Endothelial cell of umbilical vein (primary cell): ENCODE measurements around the gene DLST. TPM values are rescaled to one million over a fixed set of nuclear protein-coding genes. Genes with fewer than 3 reads are reported as not detected.

Experiments used
- BruUV-seq: library from RNA; stranded (reverse); fragments of 400-500 nt; replicated peaks from 2 replicates; lab custom pipeline; 2021; lab: Mats Ljungman, UMichigan
- CTCF ChIA-PET: fragments of 300-600, 350-600 bp; sonication (Branson Sonifier 250); formaldehyde crosslinking; loops from one replicate; lab custom pipeline; 2021; ENCODE audit warnings: antibody characterized with exemption, inconsistent platforms; lab: Charles Lee
- POLR2A ChIA-PET: fragments of 300-600, 350-600 bp; sonication (Branson Sonifier 250); formaldehyde crosslinking; loops from one replicate; lab custom pipeline; 2021; ENCODE audit warnings: antibody characterized with exemption, inconsistent platforms; lab: Charles Lee
- DNase-seq: peaks from one replicate; pipeline ENCODE4 v3.0.0-alpha.2; 2011; ENCODE audit warnings: low read depth, low spot score
- FAIRE-seq: peaks from 2 replicates; lab custom pipeline; 2011; peaks lifted over from hg19 to GRCh38; lab: Jason Lieb, UNC
- H2AFZ ChIP-seq: 2 replicates; pipeline ENCODE4 v1.6.0; 2012; ENCODE audit warnings: low read depth, low read length, control low read depth, inconsistent platforms
- H3K27ac ChIP-seq: 2 replicates; pipeline ENCODE4 v1.5.1; 2011; ENCODE audit warnings: low read depth, mild to moderate bottlenecking, control low read depth, low read length, moderate library complexity; ENCODE audit not compliant: insufficient read depth
- H3K27me3 ChIP-seq, 2 experiments: 2 replicates each; pipeline versions ENCODE4 v1.6.0 to v1.6.1; 2011; ENCODE audit warnings: low read length in 2 of 2, mixed read lengths in 1 of 2; ENCODE audit not compliant: control insufficient read depth in 2 of 2, insufficient read depth in 2 of 2
- H3K36me3 ChIP-seq, 2 experiments: 2 replicates in 1 of 2; 3 replicates in 1 of 2; pipeline ENCODE4 v1.5.1; 2011; ENCODE audit warnings: low read length in 2 of 2, mild to moderate bottlenecking in 1 of 2, moderate library complexity in 1 of 2; ENCODE audit not compliant: control insufficient read depth in 2 of 2, insufficient read depth in 2 of 2; ENCODE audit errors: extremely low read depth in 1 of 2
- H3K4me1 ChIP-seq: 3 replicates; pipeline ENCODE4 v1.5.1; 2011; ENCODE audit warnings: mild to moderate bottlenecking, low read length; ENCODE audit not compliant: control insufficient read depth, insufficient read depth; ENCODE audit errors: extremely low read depth
- H3K4me2 ChIP-seq: 2 replicates; pipeline ENCODE4 v1.6.1; 2011; ENCODE audit warnings: low read length, control low read depth, mixed read lengths; ENCODE audit not compliant: insufficient read depth
- H3K4me3 ChIP-seq, 3 experiments: fragments of 200-600 bp in 1 of 3; sonication (generic), shearing (Covaris generic) in 1 of 3; replicated peaks in 1 of 3; 2 replicates each; pipeline ENCODE4 v1.5.1; 2011 to 2016; ENCODE audit warnings: control low read depth in 3 of 3, low read length in 3 of 3, mild to moderate bottlenecking in 2 of 3, inconsistent platforms in 1 of 3, low read depth in 1 of 3, moderate library complexity in 1 of 3; ENCODE audit not compliant: insufficient read depth in 1 of 3
- H3K79me2 ChIP-seq: 2 replicates; pipeline ENCODE4 v1.6.0; 2012; ENCODE audit warnings: low read length, inconsistent platforms; ENCODE audit not compliant: control insufficient read depth, insufficient read depth
- H3K9ac ChIP-seq: replicated peaks from 2 replicates; pipeline ENCODE3; 2011; ENCODE audit warnings: low read length, control low read depth; ENCODE audit not compliant: insufficient read depth; ENCODE audit errors: extremely low read depth
- H3K9me1 ChIP-seq: replicated peaks from 3 replicates; pipeline ENCODE4 v1.6.0; 2011; ENCODE audit warnings: mild to moderate bottlenecking, low read length; ENCODE audit not compliant: control insufficient read depth, insufficient read depth; ENCODE audit errors: extremely low read depth
- H3K9me3 ChIP-seq: replicated peaks from 2 replicates; pipeline ENCODE4 v1.5.1; 2012; ENCODE audit warnings: low read length, inconsistent platforms; ENCODE audit not compliant: control insufficient read depth, insufficient read depth
- H4K20me1 ChIP-seq: replicated peaks from 2 replicates; pipeline ENCODE3; 2011; ENCODE audit warnings: mild to moderate bottlenecking, low read length; ENCODE audit not compliant: control insufficient read depth, insufficient read depth; ENCODE audit errors: extremely low read depth
- CTCF ChIP-seq, 2 donors: IDR thresholded peaks; 1 replicate in 1 of 2; 2 replicates in 1 of 2; pipeline ENCODE4 v1.5.1; 2011; ENCODE audit warnings: low read length in 2 of 2, mild to moderate bottlenecking in 2 of 2, moderate library complexity in 2 of 2, control low read depth in 1 of 2, inconsistent platforms in 1 of 2, low read depth in 1 of 2; ENCODE audit not compliant: insufficient read depth in 1 of 2; ENCODE audit errors: extremely low read depth in 1 of 2
- EZH2 ChIP-seq: IDR thresholded peaks from 2 replicates; pipeline ENCODE4 v1.6.1; 2012; ENCODE audit warnings: borderline replicate concordance, low read depth, mild to moderate bottlenecking, moderate library complexity, low read length, inconsistent platforms; ENCODE audit not compliant: severe bottlenecking
- FOS ChIP-seq: IDR thresholded peaks from 2 replicates; pipeline ENCODE4 v1.6.1; 2011; ENCODE audit warnings: mild to moderate bottlenecking, low read length, moderate library complexity, borderline replicate concordance; ENCODE audit not compliant: insufficient read depth
- GATA2 ChIP-seq: IDR thresholded peaks from 2 replicates; pipeline ENCODE4 v1.7.0; 2011; ENCODE audit warnings: low read depth, mild to moderate bottlenecking, moderate library complexity, mixed read lengths, low read length; ENCODE audit not compliant: insufficient read length, insufficient read depth
- JUN ChIP-seq: IDR thresholded peaks from 2 replicates; pipeline ENCODE4 v1.6.1; 2011; ENCODE audit warnings: borderline replicate concordance, low read depth; ENCODE audit not compliant: insufficient read length, insufficient read depth
- MAX ChIP-seq: IDR thresholded peaks from 2 replicates; pipeline ENCODE4 v1.6.1; 2011; ENCODE audit not compliant: insufficient read depth, insufficient read length
- MYC ChIP-seq: IDR thresholded peaks from one replicate; pipeline ENCODE4 v1.6.1; 2011; ENCODE audit warnings: mild to moderate bottlenecking, low read depth, low read length
- POLR2A ChIP-seq: IDR thresholded peaks from 2 replicates; pipeline ENCODE4 v1.6.1; 2012; ENCODE audit warnings: low read depth, mild to moderate bottlenecking, control low read depth, low read length
- POLR2AphosphoS5 ChIP-seq: IDR thresholded peaks from 2 replicates; pipeline ENCODE4 v1.6.1; 2012; ENCODE audit warnings: low read depth, mild to moderate bottlenecking, control low read depth, low read length, moderate library complexity; ENCODE audit not compliant: insufficient read depth
- dilution Hi-C: fragments of 300-500 bp; cut with MboI; formaldehyde crosslinking; loops from one replicate; pipeline ENCODE4 v1.15.0; 2019; ENCODE audit warnings: low sequenced_read_pairs; ENCODE audit not compliant: extremely low pct_ligation_motif_present
- intact Hi-C: fragments of 100-400 bp; cut with micrococcal nuclease; formaldehyde crosslinking; loops from one replicate; pipeline ENCODE4 v1.10.0; 2022
- polyA plus RNA-seq, 4 experiments: library from polyadenylated mRNA; depleted of rRNA in 3 of 4; stranded (reverse) in 3 of 4; unstranded in 1 of 4; fragments of >200 nt; gene quantifications; 2 replicates each; pipeline versions ENCODE4 v1.2.1 to v1.2.3, GENCODE V29; 2011 to 2012; ENCODE audit warnings: missing spikeins in 1 of 4
- total RNA-seq: library from RNA; stranded (reverse); gene quantifications from 2 replicates; pipeline ENCODE4 v1.2.3, GENCODE V29; 2021

Gene DLST
- total and polyA plus RNA-seq, 2 donors (not counting 3 experiments of a cell fraction or from before 2014, with no cell fraction given), result 98.4 to 110 TPM

- TF ChIP-seq FOS (no peak), MAX (no peak), EZH2 (no peak), POLR2AphosphoS5 (no peak), CTCF (IDR thresholded peaks at IDR 0.05; ENCODE audit: extremely low read depth in 1 of 2, insufficient read depth in 1 of 2, low read depth in 1 of 2, low read length in 2 of 2) (no peak), JUN (no peak), GATA2 (no peak), POLR2A (no peak), MYC (no peak)
- Histone ChIP-seq H3K9ac (no peak overlapping the region), H3K4me3 (no peak overlapping the region), H3K4me2 (no peak overlapping the region), H3K27ac (no peak overlapping the region), H3K36me3 (peaks cover 52 to 68% of the 10 kb centered on the region in 2 experiments), H4K20me1 (no peaks in the 10 kb centered on the region), H3K9me1 (no peaks in the 10 kb centered on the region), H3K27me3 (no peaks in the 10 kb centered on the region), H3K4me1 (no peaks in the 10 kb centered on the region), H3K79me2 (no peaks in the 10 kb centered on the region), H3K9me3 (no peaks in the 10 kb centered on the region), H2AFZ (no peak overlapping the region)
- no peak for DNase-seq
- CTCF ChIA-PET, result interaction anchor here (0.6 to 8.0 kb wide), 7 partner anchors 8 to 191 kb away, joined by 3 to 61 read pairs (median 4); no protein-coding TSS in a partner anchor
- POLR2A ChIA-PET, result interaction anchor here (0.9 kb wide), 1 partner anchor 19 kb away, joined by 3 read pairs; no protein-coding TSS in a partner anchor
- BruUV-seq, result no TSS peak
- no peak for FAIRE-seq
- intact Hi-C loops, result no loop called here
- dilution Hi-C loops, result no loop called here
These were observed 15.9 kb downstream of the DLST start for GRCh38 chr14:74897642-74898041.
